Measurements from ENCODE around the gene IL4I1.

DNA sequence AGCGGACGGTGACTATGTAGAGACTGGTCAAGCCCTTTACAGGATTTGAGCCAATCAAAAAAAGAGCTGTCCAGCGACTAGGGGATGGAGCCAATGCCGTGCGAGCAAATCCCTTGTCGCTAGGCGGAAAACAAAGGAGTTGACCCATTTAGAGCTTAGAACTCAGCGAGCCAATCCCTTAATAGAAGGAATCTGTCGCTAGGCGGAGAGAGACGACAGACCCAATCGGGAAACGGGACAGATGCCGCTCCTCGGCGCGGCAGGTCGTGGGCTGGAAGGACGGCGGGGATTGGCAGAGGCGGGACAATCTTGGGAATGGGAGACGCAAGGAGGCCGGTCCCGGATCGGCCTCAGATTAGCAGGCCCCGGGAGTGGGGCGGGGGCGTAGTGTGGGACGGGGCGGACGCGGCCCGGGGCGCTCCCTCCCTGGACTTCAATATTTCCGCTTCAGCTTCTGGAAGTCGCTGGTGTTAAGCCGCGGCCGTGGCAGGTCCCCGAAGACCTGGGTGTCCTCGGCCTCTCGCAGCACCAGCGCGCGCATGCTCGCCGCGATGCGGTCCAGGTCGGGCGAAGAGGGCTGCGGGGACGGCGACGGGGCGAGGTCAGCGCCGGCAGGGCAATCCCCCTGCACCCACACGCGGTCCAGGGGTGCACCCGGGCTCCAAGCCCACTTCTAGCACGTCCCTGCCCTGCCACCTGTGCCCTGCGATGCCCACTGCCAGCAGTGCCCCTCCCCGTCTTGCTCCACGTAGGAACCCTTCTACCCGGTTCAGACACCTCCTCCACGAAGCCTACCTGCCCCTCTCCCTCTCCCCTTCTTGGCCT, 27.0 kb downstream of the IL4I1 start:
- TF ChIP-seq POLR2A (IDR thresholded peaks at IDR 0.05; ENCODE audit: extremely low read depth, insufficient read length), result peak; percentile 31
- TF ChIP-seq, protein P1, sequence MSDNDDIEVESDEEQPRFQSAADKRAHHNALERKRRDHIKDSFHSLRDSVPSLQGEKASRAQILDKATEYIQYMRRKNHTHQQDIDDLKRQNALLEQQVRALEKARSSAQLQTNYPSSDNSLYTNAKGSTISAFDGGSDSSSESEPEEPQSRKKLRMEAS (IDR thresholded peaks at IDR 0.05; ENCODE audit: low read depth, low read length), result no peak; the same call in 1 of the 2 replicates

All from NB4 (cell line).